Mucosa of descending colon (tissue), 3 donors: Measurements from ENCODE around the gene MIER2. TPM values are rescaled to one million over a fixed set of nuclear protein-coding genes. Genes with fewer than 3 reads are reported as not detected.

Source experiments
- ATAC-seq: fragments of 200-7000 bp; cut with Tn5 transposase; one replicate; pipeline ENCODE4 v1.9.1; 2020; ENCODE audit warnings: mild to moderate bottlenecking, moderate library complexity
- DNase-seq, 3 donors: peaks; one replicate each; pipeline ENCODE4 v3.0.0-alpha.2; 2020
- H3K36me3 ChIP-seq: fragments of 200-600 bp; one replicate; pipeline ENCODE4 v1.8.0; 2021; ENCODE audit warnings: low read depth, mild to moderate bottlenecking
- H3K4me1 ChIP-seq: fragments of 200-600 bp; one replicate; pipeline ENCODE4 v1.8.0; 2021; ENCODE audit warnings: low read depth, mild to moderate bottlenecking
- H3K4me3 ChIP-seq: fragments of 200-600 bp; one replicate; pipeline ENCODE4 v1.8.0; 2021; ENCODE audit warnings: mild to moderate bottlenecking
- H3K9me3 ChIP-seq: fragments of 200-600 bp; one replicate; pipeline ENCODE4 v1.8.0; 2021; ENCODE audit warnings: mild to moderate bottlenecking
- CTCF ChIP-seq: fragments of 200-600 bp; IDR thresholded peaks from one replicate; pipeline ENCODE4 v1.8.0; 2022; ENCODE audit warnings: antibody characterized with exemption, mild to moderate bottlenecking
- intact Hi-C, 2 donors: fragments of 100-400 bp; cut with DNase I in 1 of 2; cut with micrococcal nuclease in 1 of 2; formaldehyde crosslinking; loops; one replicate each; pipeline versions ENCODE4 v1.11.0 to v1.11.1; 2022; cut with DNase I, micrococcal nuclease
- total RNA-seq, 3 donors: library from RNA; stranded (reverse); fragmentation: NEBNext Ultra II Directional in 2 of 3; extraction: Animal tissue kit (Norgen Biotek cat#: 25700) in 2 of 3; gene quantifications; one replicate each; pipeline versions ENCODE4 v1.2.1 to v1.2.4, GENCODE V29; 2021 to 2023
- donor health status: DM: no; HTN: no; CAD: no; lungs with moderate emphysema.
- donor health status: DM: no; HTN: no; CAD: no.
- donor health status: DM: no; HTN: yes; CAD: no.

Gene MIER2
- total RNA-seq, 3 donors from 2014 or later: 13.4 to 28.3 (median 13.7) TPM

DNA sequence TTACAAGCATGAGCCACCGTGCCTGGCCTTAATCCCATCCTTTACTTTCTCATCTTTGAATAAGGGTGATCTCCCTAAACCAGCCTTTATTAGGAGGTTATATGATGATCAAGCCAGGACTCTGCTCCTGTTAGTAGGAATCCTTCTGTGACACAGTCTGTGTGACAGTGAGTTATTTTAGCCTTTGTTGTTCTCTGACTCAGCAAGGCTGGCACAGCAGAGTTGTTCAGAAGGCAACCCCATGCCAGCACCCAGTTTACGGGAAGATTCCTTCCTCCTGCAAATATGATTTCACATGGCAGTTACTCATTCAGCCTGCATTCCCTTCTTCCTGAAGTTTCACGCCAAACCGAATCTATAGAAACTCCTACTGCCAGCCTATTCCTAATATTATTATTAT is 10.5 kb upstream of the MIER2 start:
- no peak for TF ChIP-seq CTCF
- DNase-seq: no peak
- intact Hi-C loops: no loop called here
- no peaks in the 10 kb centered on the region for H3K4me1 ChIP-seq
- H3K36me3 ChIP-seq: no peaks in the 10 kb centered on the region
- peaks cover 12% of the 10 kb centered on the region for H3K9me3 ChIP-seq
- H3K4me3 ChIP-seq: no peak overlapping the region
- no peak for ATAC-seq

DNA sequence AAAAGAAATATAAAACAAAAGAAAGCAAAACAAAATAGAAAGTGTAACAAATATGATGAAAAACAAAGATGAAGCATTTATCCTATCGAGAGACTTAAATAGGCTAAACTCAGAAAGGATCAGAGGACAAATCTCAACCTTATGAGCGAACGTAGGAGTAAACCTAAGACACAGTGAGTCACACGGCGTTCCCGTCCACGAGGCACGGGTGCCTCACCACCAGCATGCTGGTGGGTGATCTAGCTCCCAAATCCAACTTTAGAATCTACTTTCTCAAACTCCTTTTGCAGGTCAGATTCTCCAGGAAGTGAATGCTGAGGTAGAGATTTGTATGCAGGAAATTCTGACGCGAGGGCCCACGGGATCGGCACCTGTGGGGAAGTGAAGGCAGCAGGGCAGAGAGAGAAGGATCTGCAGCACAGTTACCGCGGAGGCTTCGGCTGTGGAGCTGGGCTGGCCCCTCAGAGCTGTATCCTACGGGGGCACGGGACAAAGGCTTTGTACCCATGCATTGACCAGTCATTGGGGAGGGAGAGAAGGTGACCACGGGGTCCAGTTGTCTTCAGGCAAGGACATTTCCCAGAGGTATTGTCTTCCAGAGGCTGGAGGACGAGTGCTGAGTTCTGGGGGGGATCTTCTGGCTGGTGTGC is 7.5 kb upstream of the MIER2 start:
- no peak overlapping the region for H3K4me3 ChIP-seq
- DNase-seq (no peak), ATAC-seq (no peak)
- intact Hi-C loops: no loop called here
- TF ChIP-seq CTCF: no peak
- no peaks in the 10 kb centered on the region for H3K4me1 ChIP-seq
- H3K9me3 ChIP-seq: peaks cover 12% of the 10 kb centered on the region
- H3K36me3 ChIP-seq: no peaks in the 10 kb centered on the region

- H3K36me3 ChIP-seq: no peaks in the 10 kb centered on the region
- H3K9me3 ChIP-seq: no peaks in the 10 kb centered on the region
- no peak overlapping the region for H3K4me3 ChIP-seq
- intact Hi-C loops: no loop called here
- DNase-seq (no peak), ATAC-seq (no peak)
- H3K4me1 ChIP-seq: peaks cover 6% of the 10 kb centered on the region
- no peak for TF ChIP-seq CTCF
These were observed 3.6 kb upstream of the MIER2 start for GRCh38 chr19:347946-348861.

DNA sequence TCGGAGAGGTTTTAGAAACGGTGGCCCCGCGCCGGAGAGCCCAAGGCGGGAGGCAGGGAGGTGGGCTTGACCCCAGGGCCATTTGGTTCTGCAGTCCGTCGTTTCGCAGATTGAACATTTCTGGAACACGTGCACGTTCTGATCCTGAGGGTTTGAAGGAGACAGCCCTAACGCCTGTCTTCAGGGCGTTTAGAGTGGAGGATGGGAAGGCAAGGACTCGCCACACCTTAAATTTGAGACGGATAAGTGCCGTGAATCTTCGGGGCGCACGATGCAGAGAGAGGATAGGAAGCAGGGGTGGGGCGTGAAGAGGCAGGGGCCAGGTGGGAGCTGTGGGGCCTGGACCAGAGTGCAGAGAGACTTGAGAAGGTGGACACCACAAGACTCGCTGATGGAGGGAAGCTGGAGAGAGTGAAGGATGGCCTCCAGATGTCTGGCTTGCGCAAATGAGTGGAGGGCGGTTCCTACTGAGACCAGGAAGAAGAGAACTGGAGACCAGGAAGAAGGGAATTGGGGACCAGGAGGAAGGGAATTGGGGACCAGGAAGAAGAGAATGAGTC is 804 bp upstream of the MIER2 start:
- H3K9me3 ChIP-seq: no peaks in the 10 kb centered on the region
- no peak overlapping the region for H3K4me3 ChIP-seq
- no peak for TF ChIP-seq CTCF
- DNase-seq (peak in 1 of 3 donors; percentile 4), ATAC-seq (no peak)
- intact Hi-C loops: no loop called here
- H3K4me1 ChIP-seq: peaks cover 16% of the 10 kb centered on the region
- H3K36me3 ChIP-seq: no peaks in the 10 kb centered on the region

DNA sequence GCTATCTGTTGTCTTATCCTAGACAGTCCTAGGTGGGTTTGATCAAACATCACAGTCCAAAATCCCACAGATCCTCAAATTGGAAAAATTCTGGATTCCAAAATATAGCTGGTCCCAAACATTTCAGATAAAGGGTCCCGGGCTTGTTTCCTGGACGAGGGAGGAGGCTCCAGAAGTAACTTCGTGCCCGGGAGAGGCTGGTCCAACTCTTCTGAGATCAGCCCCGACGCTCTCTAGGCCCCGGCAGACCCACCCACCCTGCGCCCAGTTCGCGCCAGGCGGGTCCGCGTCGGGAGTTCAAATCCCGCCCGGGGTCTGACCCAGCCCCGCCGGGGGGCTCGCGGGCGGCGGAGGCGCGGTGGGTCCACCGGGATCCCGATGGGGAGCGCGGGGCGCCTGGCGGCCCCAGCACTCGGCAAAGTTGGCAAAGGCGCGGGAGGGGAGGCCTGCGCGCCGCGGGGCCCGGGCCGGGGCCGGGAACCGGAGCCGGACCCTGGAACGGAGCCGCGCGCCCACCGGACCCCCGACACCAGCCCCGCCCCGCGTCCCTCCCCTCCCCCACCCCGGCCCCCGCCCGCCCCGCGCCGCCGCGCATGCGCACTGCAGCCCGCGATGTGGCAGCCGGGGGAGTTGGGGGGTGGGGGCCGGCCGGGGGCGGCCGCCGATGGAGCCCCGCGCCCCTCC is 513 bp downstream of the MIER2 start:
- TF ChIP-seq CTCF: no peak
- DNase-seq: peak in 2 of 3 donors; percentile 12 to 40
- Histone ChIP-seq H3K36me3 (no peaks in the 10 kb centered on the region), H3K9me3 (no peaks in the 10 kb centered on the region), H3K4me3 (peak overlapping the region; percentile 83), H3K4me1 (peaks cover 16% of the 10 kb centered on the region)
- intact Hi-C loops: no loop called here
- ATAC-seq: peak; percentile 29
